ENCODE data around the gene ATP5F1A. TPM values are rescaled to one million over a fixed set of nuclear protein-coding genes. Genes with fewer than 3 reads are reported as not detected.

ATP5F1A gene
- total RNA-seq, 1 donor from 2014 or later: 238 TPM

DNA sequence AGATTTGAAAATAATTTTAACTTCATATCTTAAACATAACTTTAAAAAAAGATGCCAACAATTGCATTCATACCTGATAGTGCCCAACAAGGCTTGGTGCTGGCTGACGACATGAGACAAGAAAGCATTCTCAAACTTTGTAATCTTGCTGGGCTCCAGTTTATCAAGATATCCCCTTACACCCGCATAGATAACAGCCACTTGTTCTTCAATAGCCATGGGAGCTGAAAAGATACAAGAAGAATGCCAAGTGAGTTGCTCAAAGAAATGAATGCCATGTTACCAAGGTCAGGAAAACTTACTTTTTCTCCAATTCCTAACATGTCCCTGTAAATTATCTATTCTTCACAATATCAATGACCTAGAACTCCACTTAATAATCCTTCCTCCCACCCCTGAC, 13.7 kb downstream of the ATP5F1A start:
- peaks cover 98% of the 10 kb centered on the region for H3K36me3 ChIP-seq
- TF ChIP-seq, protein P1, sequence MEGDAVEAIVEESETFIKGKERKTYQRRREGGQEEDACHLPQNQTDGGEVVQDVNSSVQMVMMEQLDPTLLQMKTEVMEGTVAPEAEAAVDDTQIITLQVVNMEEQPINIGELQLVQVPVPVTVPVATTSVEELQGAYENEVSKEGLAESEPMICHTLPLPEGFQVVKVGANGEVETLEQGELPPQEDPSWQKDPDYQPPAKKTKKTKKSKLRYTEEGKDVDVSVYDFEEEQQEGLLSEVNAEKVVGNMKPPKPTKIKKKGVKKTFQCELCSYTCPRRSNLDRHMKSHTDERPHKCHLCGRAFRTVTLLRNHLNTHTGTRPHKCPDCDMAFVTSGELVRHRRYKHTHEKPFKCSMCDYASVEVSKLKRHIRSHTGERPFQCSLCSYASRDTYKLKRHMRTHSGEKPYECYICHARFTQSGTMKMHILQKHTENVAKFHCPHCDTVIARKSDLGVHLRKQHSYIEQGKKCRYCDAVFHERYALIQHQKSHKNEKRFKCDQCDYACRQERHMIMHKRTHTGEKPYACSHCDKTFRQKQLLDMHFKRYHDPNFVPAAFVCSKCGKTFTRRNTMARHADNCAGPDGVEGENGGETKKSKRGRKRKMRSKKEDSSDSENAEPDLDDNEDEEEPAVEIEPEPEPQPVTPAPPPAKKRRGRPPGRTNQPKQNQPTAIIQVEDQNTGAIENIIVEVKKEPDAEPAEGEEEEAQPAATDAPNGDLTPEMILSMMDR (IDR thresholded peaks at IDR 0.05): no peak
- no peaks in the 10 kb centered on the region for H3K27me3 ChIP-seq (ENCODE audit: low read depth)
- intact Hi-C loops (cut with DNase I): no loop called here
- no peaks in the 10 kb centered on the region for H3K4me1 ChIP-seq
- no peaks in the 10 kb centered on the region for H3K9me3 ChIP-seq
- no peak overlapping the region for H3K27ac ChIP-seq
- no peak for DNase-seq
- no peak overlapping the region for H3K4me3 ChIP-seq
- ATAC-seq: peak in 1 of 2 donors; percentile 18

DNA sequence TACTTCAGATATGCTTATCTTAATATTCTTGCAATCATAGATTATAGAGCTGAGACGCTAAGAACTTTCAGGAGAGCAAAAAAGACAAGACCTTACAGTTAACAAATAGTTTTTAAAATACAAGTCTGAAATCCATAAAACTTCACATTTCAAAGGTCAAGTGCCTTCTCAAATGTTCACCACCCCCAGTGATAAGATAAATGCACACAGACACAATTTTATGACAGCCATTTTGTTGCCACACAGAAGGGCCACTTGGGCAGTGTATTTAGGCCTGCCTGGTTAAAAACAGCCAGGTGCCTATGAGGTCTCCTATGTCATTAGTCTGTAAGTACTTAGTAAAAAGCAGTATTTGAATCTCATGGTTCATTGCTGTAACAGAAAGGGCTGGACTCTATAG, 17.9 kb downstream of the ATP5F1A start:
- intact Hi-C loops (cut with DNase I): no loop called here
- Histone ChIP-seq H3K27ac (no peak overlapping the region), H3K27me3 (ENCODE audit: low read depth) (no peaks in the 10 kb centered on the region), H3K36me3 (peaks cover 77% of the 10 kb centered on the region), H3K4me1 (no peaks in the 10 kb centered on the region), H3K4me3 (no peak overlapping the region), H3K9me3 (no peaks in the 10 kb centered on the region)
- no peak for ATAC-seq
- TF ChIP-seq, protein P1 (IDR thresholded peaks at IDR 0.05): no peak
- no peak for DNase-seq

DNA sequence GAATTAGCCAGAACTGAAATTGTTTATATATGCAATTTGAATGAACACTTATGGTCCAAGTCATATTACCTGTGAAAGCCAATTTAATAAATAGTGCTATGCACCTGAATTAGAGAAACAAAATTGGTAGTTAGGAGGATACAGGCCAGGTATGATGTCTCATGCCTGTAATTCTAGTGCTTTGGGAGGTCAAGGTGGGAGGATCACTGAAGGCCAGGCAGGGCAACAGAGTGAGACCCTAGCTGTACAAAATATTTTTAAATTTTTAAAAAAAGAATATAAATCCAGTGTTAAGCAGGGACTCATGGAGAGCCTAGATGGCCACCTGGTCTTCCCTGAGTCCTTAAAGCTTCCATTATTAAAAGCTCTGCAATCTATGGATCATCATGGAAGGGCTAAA, 18.8 kb downstream of the ATP5F1A start:
- H3K27ac ChIP-seq: no peak overlapping the region
- DNase-seq: no peak
- intact Hi-C loops (cut with DNase I): no loop called here
- no peak for ATAC-seq
- H3K36me3 ChIP-seq: peaks cover 69% of the 10 kb centered on the region
- no peaks in the 10 kb centered on the region for H3K27me3 ChIP-seq (ENCODE audit: low read depth)
- H3K9me3 ChIP-seq: no peaks in the 10 kb centered on the region
- no peaks in the 10 kb centered on the region for H3K4me1 ChIP-seq
- TF ChIP-seq, protein P1 (IDR thresholded peaks at IDR 0.05): no peak
- H3K4me3 ChIP-seq: no peak overlapping the region

DNA sequence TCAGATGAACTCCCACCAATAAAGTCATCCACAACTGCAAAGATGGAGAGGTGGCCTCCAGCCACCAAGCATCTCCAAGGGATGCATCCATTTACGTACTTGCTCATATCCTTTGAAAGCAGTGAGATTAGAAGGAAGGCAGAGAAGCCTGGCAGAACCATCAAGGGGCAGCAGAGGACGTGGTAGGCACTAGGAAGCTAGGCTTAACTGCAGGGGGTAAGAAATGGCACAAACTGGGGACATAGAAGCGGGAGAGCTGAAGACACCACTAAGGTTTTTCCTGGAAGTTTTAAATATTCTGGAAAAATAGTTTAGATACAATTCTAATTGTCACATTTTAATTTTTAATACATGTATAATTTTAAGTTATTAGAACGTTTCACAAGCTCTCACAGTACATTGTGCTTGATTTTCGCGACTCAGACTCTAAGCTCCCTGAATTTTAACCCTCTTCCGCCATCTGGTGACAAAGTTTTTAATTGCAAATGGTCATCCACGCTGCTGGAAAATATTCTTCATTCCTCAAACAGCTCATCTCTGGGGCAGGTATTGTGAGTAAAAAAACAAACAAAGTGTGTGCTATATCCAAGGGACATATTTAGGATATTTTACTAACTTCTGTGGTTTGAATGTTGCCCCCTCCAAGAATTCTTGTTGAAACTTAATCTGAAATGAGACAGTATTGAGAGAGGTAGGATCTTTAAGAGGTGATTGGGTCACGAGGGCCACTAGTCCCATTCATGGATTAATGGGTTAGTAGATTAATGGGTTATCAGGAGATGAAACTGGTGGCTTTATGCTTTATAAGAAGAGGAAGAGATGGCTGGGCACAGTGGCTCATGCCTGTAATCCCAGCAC, 24.4 kb downstream of the ATP5F1A start:
- Histone ChIP-seq H3K4me3 (no peak overlapping the region), H3K4me1 (peaks cover 40% of the 10 kb centered on the region), H3K27me3 (ENCODE audit: low read depth) (no peaks in the 10 kb centered on the region), H3K27ac (no peak overlapping the region), H3K9me3 (no peaks in the 10 kb centered on the region), H3K36me3 (peaks cover 14% of the 10 kb centered on the region)
- no peak for DNase-seq
- intact Hi-C loops (cut with DNase I): no loop called here
- peak in 1 of 2 donors; percentile 58 for ATAC-seq
- TF ChIP-seq, protein P1 (IDR thresholded peaks at IDR 0.05): peak; percentile 67

DNA sequence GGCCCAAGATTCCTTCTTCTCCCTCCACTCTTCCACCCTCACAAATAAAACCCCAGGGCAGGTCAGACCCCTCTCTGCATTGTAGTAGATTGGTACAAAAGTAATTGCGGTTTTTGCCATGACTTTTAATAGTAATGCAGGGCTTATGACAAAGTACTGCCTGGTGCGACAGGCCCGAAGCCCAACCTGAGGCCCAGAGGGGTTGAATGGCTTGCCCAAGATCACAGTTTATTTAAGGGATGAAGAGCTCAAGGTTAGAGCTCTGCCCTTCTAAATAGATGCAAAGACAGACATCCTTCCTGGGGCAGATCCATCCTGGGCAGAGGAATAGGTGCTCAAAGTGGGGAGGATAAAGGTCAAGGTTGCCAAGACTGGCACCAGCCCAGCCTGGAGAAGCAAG, 25.1 kb downstream of the ATP5F1A start:
- Histone ChIP-seq H3K27ac (no peak overlapping the region), H3K27me3 (ENCODE audit: low read depth) (no peaks in the 10 kb centered on the region), H3K4me1 (peaks cover 40% of the 10 kb centered on the region), H3K4me3 (no peak overlapping the region), H3K9me3 (no peaks in the 10 kb centered on the region), H3K36me3 (peaks cover 7% of the 10 kb centered on the region)
- DNase-seq: no peak
- TF ChIP-seq, protein P1 (IDR thresholded peaks at IDR 0.05): no peak
- intact Hi-C loops (cut with DNase I): no loop called here
- no peak for ATAC-seq

Measured in lower lobe of right lung (tissue), 2 donors.